ENCODE data around the gene TLE6. TPM values are rescaled to one million over a fixed set of nuclear protein-coding genes. Genes with fewer than 3 reads are reported as not detected.
"Not testable (repeated sequence)": the region's sequence is repeated elsewhere in the genome, so short reads cannot be mapped to it uniquely, and the experiment has no call there.

The TLE6 gene
- total RNA-seq (1 to 10 TPM in 5 of 7 donors, under 1 TPM in 2; 0.60 to 4.1 (median 1.4) TPM), polyA plus RNA-seq (1 to 10 TPM; 1.9 to 2.7 (median 2.2) TPM)
- long read RNA-seq, donor 1 = 0 reads
- long read RNA-seq, donor 2 = 0 reads

GRCh38 chr19:2977001-2977745 is at the start of gene TLE6:
Gene TLE6 (plus strand): TSS chr19:2977564. CDS start chr19:2978234, 670 bp downstream.
- Histone ChIP-seq H3K36me3 (no peaks in the 10 kb centered on the region), H3K4me1 (peaks cover 20 to 66% (median 53%) of the 10 kb centered on the region in 6 donors), H3K27ac (peak within 1 kb of the TSS in 7 of 8 donors; percentile 18 to 85 (median 72)), H3K4me3 (peak within 1 kb of the TSS; percentile 14 to 74 (median 46)), H3K27me3 (replicated peaks in 1 of 7) (peaks cover 0 to 31% (median 0%) of the 10 kb centered on the region in 7 donors), H3K9me3 (no peaks in the 10 kb centered on the region)
- TF ChIP-seq POLR2AphosphoS5 (IDR thresholded peaks at IDR 0.05) (peak; percentile 34 to 81 (median 72)), POLR2A (IDR thresholded peaks at IDR 0.05) (no peak), CTCF (IDR thresholded peaks at IDR 0.05 in 8 of 11, conservative IDR thresholded peaks at IDR 0.05 in 3 of 11) (no peak)
- WGBS, 5 donors = 1 to 4% (median 1%) methylated on average over 16 to 51 of the region's 51 CpGs
- intact Hi-C loops (cut with DNase I; ENCODE audit: low total_unique reads) = loop anchor here (10.0 kb wide), 1 partner anchor 58 kb away; no protein-coding TSS in a partner anchor
- peak; percentile 95 for DNase-seq

DNA sequence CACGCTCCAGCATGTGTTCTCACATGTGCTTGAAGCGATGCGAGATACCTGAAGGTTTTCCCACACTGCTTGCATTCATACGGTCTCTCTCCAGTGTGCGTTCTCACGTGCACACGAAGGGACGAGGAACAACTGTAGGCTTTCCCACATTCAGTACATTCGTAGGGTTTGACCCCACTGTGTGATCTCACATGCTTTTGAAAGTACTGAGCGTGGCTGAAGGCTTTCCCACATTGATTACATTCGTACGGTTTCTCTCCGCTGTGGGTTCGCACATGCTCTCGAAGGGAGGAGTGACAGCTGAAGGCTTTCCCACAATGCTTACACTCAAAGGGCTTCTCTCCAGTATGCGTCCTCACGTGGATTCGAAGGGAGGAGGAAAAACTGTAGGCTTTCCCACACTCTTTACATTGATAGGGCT is 43.9 kb upstream of the TLE6 start:
- no peak for TF ChIP-seq POLR2AphosphoS5 (IDR thresholded peaks at IDR 0.05)
- TF ChIP-seq POLR2A (IDR thresholded peaks at IDR 0.05) = no peak
- no peak for TF ChIP-seq CTCF (IDR thresholded peaks at IDR 0.05 in 8 of 11, conservative IDR thresholded peaks at IDR 0.05 in 3 of 11)
- 96 to 97% (median 97%) methylated on average over 18 of the region's 18 CpGs for WGBS, 5 donors
- H3K27me3 ChIP-seq (replicated peaks in 1 of 7) = no peaks in the 10 kb centered on the region
- H3K9me3 ChIP-seq = peaks cover 23 to 72% (median 59%) of the 10 kb centered on the region in 8 donors
- peak overlapping the region in 1 of 8 donors; percentile 11 for H3K4me3 ChIP-seq
- no peak overlapping the region for H3K27ac ChIP-seq
- intact Hi-C loops (cut with DNase I; ENCODE audit: low total_unique reads) = no loop called here
- H3K4me1 ChIP-seq = no peaks in the 10 kb centered on the region
- peaks cover 17 to 83% (median 45%) of the 10 kb centered on the region in 6 donors for H3K36me3 ChIP-seq
- DNase-seq = no peak

- Histone ChIP-seq H3K9me3 (peaks cover 23 to 61% (median 54%) of the 10 kb centered on the region in 8 donors), H3K36me3 (peaks cover 17 to 89% (median 51%) of the 10 kb centered on the region in 6 donors)
- intact Hi-C loops (cut with DNase I; ENCODE audit: low total_unique reads); H3K4me1 ChIP-seq; H3K27me3 ChIP-seq (replicated peaks in 1 of 7); H3K4me3 ChIP-seq; H3K27ac ChIP-seq; DNase-seq: not testable (repeated sequence)
- WGBS, 5 donors = 94 to 99% (median 97%) methylated on average over 4 of the region's 4 CpGs
These were observed 41.5 kb upstream of the TLE6 start for GRCh38 chr19:2935863-2936262.

GRCh38 chr19:2942928-2943640 is 34.3 kb upstream of the TLE6 start:
- Histone ChIP-seq H3K36me3 (peaks cover 0 to 19% (median 7%) of the 10 kb centered on the region in 6 donors), H3K4me1 (peaks cover 0 to 34% (median 20%) of the 10 kb centered on the region in 6 donors), H3K27me3 (replicated peaks in 1 of 7) (no peaks in the 10 kb centered on the region), H3K4me3 (no peak overlapping the region), H3K9me3 (no peaks in the 10 kb centered on the region), H3K27ac (no peak overlapping the region)
- 62 to 91% (median 75%) methylated on average over 14 of the region's 14 CpGs for WGBS, 5 donors
- intact Hi-C loops (cut with DNase I; ENCODE audit: low total_unique reads) = no loop called here
- no peak for DNase-seq
- no peak for TF ChIP-seq POLR2A (IDR thresholded peaks at IDR 0.05)

GRCh38 chr19:2944403-2944774 is 33.0 kb upstream of the TLE6 start:
- peak overlapping the region; percentile 85 to 95 (median 92) for H3K27ac ChIP-seq

More at GRCh38 chr19:2944403-2944774, 33.0 kb upstream of the TLE6 start:
- WGBS, 5 donors = 3 to 4% (median 4%) methylated on average over 23 of the region's 23 CpGs
- peak overlapping the region; percentile 63 to 88 (median 80) for H3K4me3 ChIP-seq
- peaks cover 0 to 6% (median 3%) of the 10 kb centered on the region in 6 donors for H3K36me3 ChIP-seq
- H3K27me3 ChIP-seq (replicated peaks in 1 of 7) = no peaks in the 10 kb centered on the region
- TF ChIP-seq CTCF (IDR thresholded peaks at IDR 0.05 in 8 of 11, conservative IDR thresholded peaks at IDR 0.05 in 3 of 11) (no peak), POLR2AphosphoS5 (IDR thresholded peaks at IDR 0.05) (no peak)
- no peak for DNase-seq
- H3K9me3 ChIP-seq = no peaks in the 10 kb centered on the region
- intact Hi-C loops (cut with DNase I; ENCODE audit: low total_unique reads) = no loop called here
- H3K4me1 ChIP-seq = peaks cover 5 to 41% (median 27%) of the 10 kb centered on the region in 6 donors
